ENCODE data around the gene ERCC1.

Gene ERCC1

DNA sequence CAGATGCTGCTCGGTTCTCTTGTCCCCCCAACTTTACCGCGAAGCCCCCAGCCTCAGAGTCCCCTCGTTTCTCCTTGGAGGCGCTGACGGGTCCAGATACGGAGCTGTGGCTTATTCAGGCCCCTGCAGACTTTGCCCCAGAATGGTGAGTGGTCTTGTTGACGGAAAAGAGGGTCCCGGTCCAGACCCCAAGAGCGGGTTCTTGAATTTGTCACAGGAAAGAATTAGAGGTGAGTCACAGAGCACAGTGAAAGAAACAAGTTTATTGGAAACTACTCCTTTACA, 16.7 kb downstream of the ERCC1 start:
- H3K4me1 Mint-ChIP-seq, result peaks cover 50% of the 10 kb centered on the region
- H3K36me3 Mint-ChIP-seq, result peaks cover 4% of the 10 kb centered on the region
- H3K4me3 Mint-ChIP-seq, result peak overlapping the region; percentile 98
- peak overlapping the region; percentile 4 for H3K27ac Mint-ChIP-seq
- H3K9me3 Mint-ChIP-seq, result no peaks in the 10 kb centered on the region
- peaks cover 17% of the 10 kb centered on the region for H3K27me3 Mint-ChIP-seq

DNA sequence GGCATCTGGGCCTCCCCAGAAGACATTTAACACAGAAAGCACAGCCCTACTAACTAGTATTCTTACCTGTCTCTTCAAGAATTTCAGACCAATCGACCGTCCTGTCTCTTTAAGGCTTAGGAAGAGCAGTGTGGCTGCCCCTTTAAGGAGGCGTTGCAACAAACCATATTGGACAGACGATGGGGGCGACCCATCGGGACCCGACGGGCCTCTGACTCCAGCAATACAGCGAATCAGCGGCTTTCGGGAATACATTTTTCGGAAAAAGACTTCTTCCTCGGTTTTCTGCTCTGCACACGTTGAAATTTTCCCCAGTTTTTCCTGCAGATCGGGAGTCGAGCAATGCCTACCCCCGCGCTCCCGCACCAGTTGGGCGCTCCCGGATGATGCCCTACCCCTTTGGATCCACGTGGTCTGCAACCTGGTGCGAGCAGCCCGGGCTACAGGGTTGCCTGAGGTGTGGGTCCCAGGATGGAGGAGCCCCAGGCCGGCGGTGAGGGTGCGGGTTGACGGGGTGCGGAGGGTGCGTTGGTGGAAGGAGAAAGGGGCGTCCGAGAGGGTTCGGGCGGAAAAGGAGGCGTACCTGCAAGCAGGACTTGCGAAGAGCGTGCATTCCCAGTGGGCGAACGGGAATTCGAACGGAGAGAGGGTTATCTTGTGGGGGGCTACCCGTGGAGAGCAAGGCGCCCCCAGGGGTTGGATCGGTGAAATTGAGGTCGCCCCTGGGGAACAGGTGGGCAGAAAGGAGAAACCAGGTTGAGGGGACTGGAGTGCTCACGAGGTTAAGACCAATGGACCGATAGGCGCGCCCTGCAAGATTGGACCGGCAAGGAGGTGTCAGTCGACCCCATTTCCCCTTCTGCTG, 17.3 kb downstream of the ERCC1 start, which contains the start of gene POLR1G:
Gene POLR1G (plus strand): TSS at position 419 of the 865 bp plus-strand sequence. CDS start 53 bp downstream, at position 472.
- Mint-ChIP-seq H3K9me3 (no peaks in the 10 kb centered on the region), H3K27me3 (peaks cover 17% of the 10 kb centered on the region), H3K4me3 (peak within 1 kb of the TSS; percentile 98), H3K36me3 (peaks cover 4% of the 10 kb centered on the region), H3K27ac (peak within 1 kb of the TSS; percentile 94), H3K4me1 (peaks cover 50% of the 10 kb centered on the region)

DNA sequence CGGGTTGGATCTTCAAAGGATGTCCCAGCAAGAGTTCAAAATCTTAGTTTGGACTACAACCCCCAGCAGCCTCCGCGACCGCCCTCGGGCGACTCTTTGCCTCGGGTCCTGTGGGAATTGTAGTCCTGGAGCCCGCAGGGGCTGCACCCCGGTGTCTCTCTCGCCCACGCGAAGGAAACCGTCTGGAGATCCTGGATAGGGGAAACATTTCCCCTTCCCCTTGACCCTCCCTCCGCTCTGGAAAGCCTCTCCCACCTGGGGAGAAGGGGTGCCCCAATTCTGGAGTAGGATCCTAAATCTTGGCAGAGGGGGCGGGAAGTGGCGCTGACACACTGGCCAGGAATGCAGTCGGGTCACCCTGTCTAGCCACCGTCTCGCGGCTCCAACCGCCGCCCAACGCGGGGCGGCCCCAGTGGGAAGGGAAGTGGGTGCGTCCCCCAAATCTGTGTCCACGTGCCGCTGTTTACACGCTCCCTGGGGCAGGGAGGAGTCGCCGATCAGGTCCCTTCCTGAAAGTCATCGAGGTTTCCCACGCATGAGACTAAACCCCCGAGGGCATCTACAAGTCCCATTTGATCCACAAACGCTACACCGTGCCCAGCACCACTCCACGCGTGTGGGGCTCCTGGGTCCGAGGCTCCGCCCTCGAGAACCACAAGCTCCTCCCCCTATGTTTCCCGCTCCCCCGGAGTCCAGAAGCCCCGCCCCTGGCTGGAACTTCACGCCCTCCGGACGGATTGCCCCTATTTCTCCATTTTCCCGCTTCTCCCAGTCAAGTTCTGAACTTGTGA, 18.1 kb downstream of the ERCC1 start:
- Mint-ChIP-seq H3K27ac (peak overlapping the region; percentile 94), H3K9me3 (no peaks in the 10 kb centered on the region), H3K4me1 (peaks cover 50% of the 10 kb centered on the region), H3K36me3 (peaks cover 4% of the 10 kb centered on the region), H3K27me3 (peaks cover 17% of the 10 kb centered on the region), H3K4me3 (peak overlapping the region; percentile 98)

- H3K36me3 Mint-ChIP-seq, result peaks cover 4% of the 10 kb centered on the region
- peaks cover 20% of the 10 kb centered on the region for H3K27me3 Mint-ChIP-seq
- no peaks in the 10 kb centered on the region for H3K9me3 Mint-ChIP-seq
- H3K4me1 Mint-ChIP-seq, result peaks cover 50% of the 10 kb centered on the region
- H3K27ac Mint-ChIP-seq, result peak within 1 kb of the TSS; percentile 94
- peak within 1 kb of the TSS; percentile 98 for H3K4me3 Mint-ChIP-seq
These were observed 18.9 kb downstream of the ERCC1 start, which contains the start of gene PPP1R13L for GRCh38 chr19:45404557-45405434. PPP1R13L (minus strand) TSS chr19:45405069; CDS start chr19:45398318, 6,751 bp downstream.

GRCh38 chr19:45403781-45404556, 19.7 kb downstream of the ERCC1 start:
- H3K4me3 Mint-ChIP-seq, result peak overlapping the region; percentile 98
- peaks cover 47% of the 10 kb centered on the region for H3K4me1 Mint-ChIP-seq
- peaks cover 2% of the 10 kb centered on the region for H3K36me3 Mint-ChIP-seq
- no peaks in the 10 kb centered on the region for H3K9me3 Mint-ChIP-seq
- peaks cover 20% of the 10 kb centered on the region for H3K27me3 Mint-ChIP-seq
- no peak overlapping the region for H3K27ac Mint-ChIP-seq

GRCh38 chr19:45403272-45403671, 20.4 kb downstream of the ERCC1 start:
- Mint-ChIP-seq H3K4me3 (no peak overlapping the region), H3K36me3 (peaks cover 2% of the 10 kb centered on the region), H3K27ac (no peak overlapping the region), H3K4me1 (peaks cover 45% of the 10 kb centered on the region), H3K27me3 (peaks cover 24% of the 10 kb centered on the region), H3K9me3 (no peaks in the 10 kb centered on the region)

- Mint-ChIP-seq H3K27ac (no peak overlapping the region), H3K4me3 (no peak overlapping the region), H3K4me1 (peaks cover 44% of the 10 kb centered on the region), H3K9me3 (no peaks in the 10 kb centered on the region), H3K36me3 (peaks cover 2% of the 10 kb centered on the region), H3K27me3 (peaks cover 28% of the 10 kb centered on the region)
These were observed 21.2 kb downstream of the ERCC1 start for GRCh38 chr19:45402298-45403061.

GRCh38 chr19:45401815-45402214, 21.9 kb downstream of the ERCC1 start:
- Mint-ChIP-seq H3K27ac (no peak overlapping the region), H3K9me3 (no peaks in the 10 kb centered on the region), H3K4me3 (no peak overlapping the region), H3K4me1 (peaks cover 41% of the 10 kb centered on the region), H3K27me3 (peaks cover 33% of the 10 kb centered on the region), H3K36me3 (peaks cover 2% of the 10 kb centered on the region)

GRCh38 chr19:45400192-45400591, 23.5 kb downstream of the ERCC1 start:
- Mint-ChIP-seq H3K27me3 (peaks cover 31% of the 10 kb centered on the region), H3K4me3 (no peak overlapping the region), H3K27ac (no peak overlapping the region), H3K36me3 (peaks cover 2% of the 10 kb centered on the region), H3K4me1 (peaks cover 30% of the 10 kb centered on the region), H3K9me3 (no peaks in the 10 kb centered on the region)

- no peak overlapping the region for H3K27ac Mint-ChIP-seq
These were observed 27.7 kb downstream of the ERCC1 start for GRCh38 chr19:45395821-45396617.

GRCh38 chr19:45391871-45392665, 31.6 kb downstream of the ERCC1 start:
- Mint-ChIP-seq H3K36me3 (no peaks in the 10 kb centered on the region), H3K4me1 (no peaks in the 10 kb centered on the region), H3K27me3 (peaks cover 4% of the 10 kb centered on the region), H3K27ac (no peak overlapping the region), H3K9me3 (no peaks in the 10 kb centered on the region), H3K4me3 (no peak overlapping the region)

More at GRCh38 chr19:45395821-45396617, 27.7 kb downstream of the ERCC1 start:
- no peak overlapping the region for H3K4me3 Mint-ChIP-seq
- H3K9me3 Mint-ChIP-seq, result no peaks in the 10 kb centered on the region
- peaks cover 2% of the 10 kb centered on the region for H3K36me3 Mint-ChIP-seq
- peaks cover 15% of the 10 kb centered on the region for H3K27me3 Mint-ChIP-seq
- peaks cover 12% of the 10 kb centered on the region for H3K4me1 Mint-ChIP-seq

- H3K4me3 Mint-ChIP-seq, result no peak overlapping the region
- peaks cover 5% of the 10 kb centered on the region for H3K27me3 Mint-ChIP-seq
- H3K27ac Mint-ChIP-seq, result no peak overlapping the region
- no peaks in the 10 kb centered on the region for H3K4me1 Mint-ChIP-seq
- no peaks in the 10 kb centered on the region for H3K9me3 Mint-ChIP-seq
- no peaks in the 10 kb centered on the region for H3K36me3 Mint-ChIP-seq
These were observed 32.4 kb downstream of the ERCC1 start for GRCh38 chr19:45391346-45391745.

All from activated naive CD4-positive, alpha-beta T cell treated with anti-CD3 and anti-CD28 coated beads, Interleukin-2, amount 50 U/mL, for 24 hours (primary cell).